Activated CD8-positive, alpha-beta memory T cell treated with anti-CD3 and anti-CD28 coated beads, Interleukin-2, amount 50 U/mL, for 24 hours (primary cell): ENCODE results near the gene TRIM9.

Experiments used
- DNase-seq: peaks from one replicate; pipeline ENCODE4 v3.0.0-alpha.2; 2020; ENCODE audit errors: extremely low read depth

TRIM9 gene

GRCh38 chr14:51058382-51058781 lies 36.5 kb downstream of the TRIM9 start:
- no peak for DNase-seq

- DNase-seq = no peak
Observed at GRCh38 chr14:51056421-51056820, 38.5 kb downstream of the TRIM9 start.

DNA sequence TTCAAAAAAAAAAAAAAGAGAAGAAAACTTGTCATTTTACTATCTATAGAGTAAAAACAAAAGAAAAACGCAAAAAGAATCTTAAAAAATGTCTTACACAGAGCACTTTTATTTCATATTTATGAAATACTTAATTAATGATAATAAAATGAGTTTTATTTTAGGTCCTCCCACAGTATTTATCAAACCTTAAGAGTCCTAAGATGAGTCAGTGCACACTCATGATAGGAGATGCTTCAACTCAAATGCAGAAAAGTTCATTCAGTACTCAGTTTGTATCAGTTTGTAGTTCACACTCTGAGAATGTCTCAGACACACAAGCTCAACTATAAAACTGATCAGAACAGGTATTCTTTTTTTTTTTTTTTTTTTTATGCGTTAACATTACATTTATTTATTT lies 41.7 kb downstream of the TRIM9 start:
- DNase-seq = no peak

- no peak for DNase-seq
Observed at GRCh38 chr14:51044961-51045360, 49.9 kb downstream of the TRIM9 start.

DNA sequence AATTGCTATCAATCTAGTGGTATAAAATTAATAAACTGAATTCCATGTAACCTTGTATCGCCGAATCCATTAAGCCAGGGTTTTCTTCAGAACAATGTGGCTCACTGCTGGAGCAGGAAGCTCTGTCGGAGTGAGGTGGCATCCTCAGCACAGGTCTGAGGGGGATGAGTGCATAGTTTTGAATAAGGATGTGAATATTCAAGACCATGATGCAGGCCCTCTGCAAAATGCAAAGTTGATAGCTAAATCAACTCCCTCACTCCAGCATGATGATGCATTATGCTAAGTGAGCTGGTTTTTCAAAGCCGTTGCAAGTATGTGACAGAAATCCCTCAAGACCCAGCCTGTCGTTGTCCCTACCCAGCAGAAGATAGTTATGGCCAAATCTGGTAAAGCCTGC lies 53.0 kb downstream of the TRIM9 start:
- no peak for DNase-seq

GRCh38 chr14:51041108-51041531 lies 53.8 kb downstream of the TRIM9 start:
- no peak for DNase-seq

GRCh38 chr14:51039252-51039651 lies 55.7 kb downstream of the TRIM9 start:
- DNase-seq = no peak

DNA sequence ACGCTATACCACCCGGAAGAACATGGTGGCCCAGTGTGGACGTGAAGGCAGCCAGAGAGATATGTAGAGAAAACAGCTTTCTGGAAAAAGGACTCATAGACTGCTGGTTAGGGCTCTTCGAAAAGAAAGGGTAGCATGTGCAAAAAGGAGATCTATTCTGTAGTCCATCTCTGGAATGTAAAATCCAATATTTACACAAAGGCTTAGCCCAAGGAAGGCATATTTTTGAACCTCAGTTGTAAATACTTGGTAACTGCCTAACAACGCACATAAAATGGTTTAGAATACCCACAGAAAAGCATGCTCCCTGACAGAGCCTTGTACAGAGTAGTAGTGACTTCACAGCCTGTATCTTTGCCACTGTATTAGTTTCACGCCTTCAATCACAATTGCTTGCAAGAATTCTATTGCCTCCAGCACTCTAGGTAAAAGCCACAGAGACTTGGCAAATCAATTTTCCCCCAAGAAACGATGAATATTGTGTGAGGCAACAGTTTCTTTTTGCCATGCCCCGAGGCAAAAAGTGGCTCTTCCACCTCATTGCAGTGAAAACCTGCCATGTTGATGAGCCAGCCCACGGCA lies 59.2 kb downstream of the TRIM9 start:
- DNase-seq = no peak

- no peak for DNase-seq
Observed at GRCh38 chr14:51028851-51029754, 65.8 kb downstream of the TRIM9 start.

GRCh38 chr14:51028361-51028760 lies 66.5 kb downstream of the TRIM9 start:
- no peak for DNase-seq

DNA sequence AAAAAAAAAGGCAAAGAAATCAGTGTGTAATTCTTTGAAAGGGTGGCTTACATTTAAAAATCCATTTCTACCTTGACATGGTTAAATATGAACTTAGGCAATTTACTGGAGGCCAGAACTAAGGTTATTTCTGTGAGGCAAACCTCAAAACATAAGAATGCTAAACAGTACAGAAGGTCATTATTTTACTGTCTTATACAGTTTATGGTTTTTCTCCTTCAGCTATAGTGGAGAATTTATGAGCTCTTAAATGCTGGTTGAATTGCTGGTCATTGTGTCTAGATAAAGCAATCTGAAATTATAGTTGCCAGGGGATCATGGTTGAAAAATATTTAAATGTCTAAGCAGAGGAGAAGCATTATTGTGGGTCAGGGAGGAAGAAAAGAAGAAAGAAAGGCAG lies 70.5 kb downstream of the TRIM9 start:
- no peak for DNase-seq

DNA sequence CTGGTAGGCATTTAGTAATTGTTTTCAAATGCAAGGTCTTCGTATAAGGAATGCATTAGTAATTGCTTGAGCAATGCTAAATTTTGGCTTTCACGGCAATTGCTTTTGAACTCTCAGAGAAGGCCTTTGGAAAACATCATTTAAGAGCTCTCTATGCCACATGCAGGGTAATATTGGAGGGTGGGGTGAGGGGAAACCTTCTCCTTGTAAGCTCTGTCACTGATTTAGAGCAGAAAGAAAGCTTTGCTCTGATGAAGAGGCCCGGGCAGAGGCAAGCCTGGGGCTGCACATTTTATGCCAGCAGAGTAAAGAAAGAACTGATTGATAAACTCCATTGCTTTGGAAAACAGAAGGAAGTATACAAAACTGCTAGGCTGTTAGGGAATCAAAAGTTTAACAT lies 70.9 kb downstream of the TRIM9 start:
- no peak for DNase-seq

DNA sequence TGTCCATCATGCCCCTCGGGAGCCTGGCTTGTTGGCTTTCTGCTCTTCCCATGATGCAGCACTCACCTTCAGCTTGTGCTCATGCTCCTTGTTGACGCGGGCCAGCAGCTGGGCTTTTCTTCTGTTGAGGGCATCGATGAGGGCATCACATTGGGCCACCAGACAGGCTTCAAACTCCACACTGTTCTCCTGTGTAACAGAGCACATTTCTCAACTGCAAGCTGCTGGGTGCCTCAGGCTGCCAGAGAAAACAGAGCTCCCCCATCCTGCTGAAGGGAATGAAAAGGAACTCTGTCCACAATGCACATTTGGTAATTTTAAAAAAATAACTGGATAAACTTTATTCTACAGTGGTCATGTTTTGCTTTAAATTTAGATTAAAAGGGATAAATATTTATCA lies 72.1 kb downstream of the TRIM9 start:
- no peak for DNase-seq

DNA sequence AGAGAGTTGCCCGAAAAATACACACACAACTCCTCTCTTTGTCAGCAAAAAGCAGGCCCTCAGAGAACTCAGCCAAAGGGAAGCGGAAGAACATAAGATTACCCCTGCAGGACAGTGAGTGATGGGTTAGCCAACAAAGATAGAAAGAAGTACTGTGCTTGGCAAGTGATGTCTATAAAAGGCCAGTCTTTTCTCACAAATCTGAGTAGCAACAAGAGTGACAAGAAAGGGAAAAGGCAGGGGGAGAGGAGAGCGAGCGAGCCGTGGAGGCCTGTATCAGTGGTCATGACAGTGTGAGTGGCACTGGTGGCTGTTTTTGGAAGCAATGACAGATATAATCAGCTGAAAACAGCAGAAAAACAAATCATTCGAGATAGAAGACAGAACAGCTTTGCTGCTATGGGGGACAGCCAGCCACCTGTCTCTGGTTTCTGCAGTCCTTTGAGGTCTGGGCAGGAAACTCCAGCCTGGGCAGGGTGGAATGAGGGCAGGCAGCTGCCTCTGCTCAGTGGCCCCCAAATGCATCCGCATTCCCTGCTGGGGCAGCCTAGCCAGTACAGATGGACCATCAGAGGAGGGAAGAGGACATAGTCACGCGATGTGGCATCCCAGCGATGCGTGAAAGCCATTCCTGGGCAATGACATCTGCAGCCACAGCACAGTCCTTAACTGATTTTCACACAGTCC lies 74.7 kb downstream of the TRIM9 start:
- DNase-seq = no peak

- DNase-seq = no peak
Observed at GRCh38 chr14:51019089-51019488, 75.8 kb downstream of the TRIM9 start.

- no peak for DNase-seq
Observed at GRCh38 chr14:51018521-51018920, 76.4 kb downstream of the TRIM9 start.

- no peak for DNase-seq
Observed at GRCh38 chr14:51014625-51015024, 80.3 kb downstream of the TRIM9 start.

- DNase-seq = no peak
Observed at GRCh38 chr14:51014086-51014485, 80.8 kb downstream of the TRIM9 start.

GRCh38 chr14:51012055-51012454 lies 82.8 kb downstream of the TRIM9 start:
- no peak for DNase-seq

- no peak for DNase-seq
Observed at GRCh38 chr14:51008446-51008845, 86.5 kb downstream of the TRIM9 start.

DNA sequence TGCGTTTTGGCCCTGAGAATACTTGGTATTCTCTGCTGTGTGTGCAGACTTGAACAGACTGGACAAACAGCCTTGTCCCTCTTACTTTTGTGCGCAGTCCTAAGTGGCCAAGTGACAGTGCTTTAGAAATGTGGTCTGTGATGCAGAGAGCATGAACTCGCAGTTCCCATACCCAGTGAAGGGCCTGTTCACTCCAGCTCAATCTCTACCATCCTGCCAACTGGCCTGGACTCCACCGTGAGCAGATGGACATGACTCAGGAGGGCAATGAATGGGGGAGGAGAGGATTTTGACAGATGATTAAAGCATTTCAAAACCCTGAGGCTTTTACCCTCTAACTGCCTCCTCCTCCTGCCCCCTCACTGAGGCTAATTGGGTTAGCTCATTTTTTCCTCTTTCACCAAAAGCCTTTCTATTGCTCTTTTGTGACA lies 88.1 kb downstream of the TRIM9 start:
- no peak for DNase-seq

- DNase-seq = no peak
Observed at GRCh38 chr14:51006324-51006723, 88.6 kb downstream of the TRIM9 start.
